HG03460 (cell line): Measurements from ENCODE around the gene ACTR6.
"Not testable (repeated sequence)": the region's sequence is repeated elsewhere in the genome, so short reads cannot be mapped to it uniquely, and the experiment has no call there.

Source experiments
- ATAC-seq: cut with Tn5 transposase; IDR thresholded peaks from one replicate; pipeline ENCODE4 v1.9.1; 2021; ENCODE audit not compliant: unreplicated experiment

Gene ACTR6

DNA sequence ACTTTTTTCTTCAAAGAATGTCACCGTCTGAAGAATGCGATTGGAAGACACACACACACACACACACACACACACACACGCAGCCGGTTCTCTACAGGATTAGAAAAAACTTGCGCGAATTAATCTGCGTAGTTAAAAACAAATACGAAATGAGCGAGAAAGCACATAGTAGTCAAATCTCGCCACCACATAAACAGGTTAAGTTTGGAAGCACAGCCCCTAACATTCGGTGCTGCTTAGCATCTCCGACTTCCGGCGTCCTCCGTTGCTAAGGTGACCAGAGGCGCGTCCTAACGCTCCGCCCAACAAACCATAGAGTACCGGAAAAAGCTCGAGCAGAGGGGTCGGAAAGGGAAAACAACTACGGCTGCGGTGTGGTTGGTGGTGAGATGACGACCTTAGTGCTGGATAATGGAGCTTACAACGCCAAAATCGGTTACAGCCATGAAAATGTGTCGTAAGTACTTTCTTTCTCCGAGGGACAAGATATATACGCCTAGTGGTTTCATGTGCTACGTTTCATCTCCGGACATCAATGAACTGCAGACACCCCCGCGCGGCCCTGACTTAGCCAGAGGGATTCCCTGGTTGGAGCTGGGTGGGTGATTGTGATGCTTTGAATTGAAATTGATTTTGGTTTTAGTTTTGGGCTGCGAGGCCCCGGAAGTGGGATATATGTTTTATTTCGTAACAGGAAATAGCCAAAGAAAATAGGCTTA, at the start of gene ACTR6:
TSS of gene ACTR6 (plus strand) at position 353 of the 719 bp plus-strand sequence. CDS start at position 390, 37 bp downstream.
- ATAC-seq: peak; percentile 86

GRCh38 chr12:100151769-100152168, 48.8 kb upstream of the ACTR6 start:
- no peak for ATAC-seq

- no peak for ATAC-seq
These were observed 47.5 kb upstream of the ACTR6 start for GRCh38 chr12:100153131-100153530.

DNA sequence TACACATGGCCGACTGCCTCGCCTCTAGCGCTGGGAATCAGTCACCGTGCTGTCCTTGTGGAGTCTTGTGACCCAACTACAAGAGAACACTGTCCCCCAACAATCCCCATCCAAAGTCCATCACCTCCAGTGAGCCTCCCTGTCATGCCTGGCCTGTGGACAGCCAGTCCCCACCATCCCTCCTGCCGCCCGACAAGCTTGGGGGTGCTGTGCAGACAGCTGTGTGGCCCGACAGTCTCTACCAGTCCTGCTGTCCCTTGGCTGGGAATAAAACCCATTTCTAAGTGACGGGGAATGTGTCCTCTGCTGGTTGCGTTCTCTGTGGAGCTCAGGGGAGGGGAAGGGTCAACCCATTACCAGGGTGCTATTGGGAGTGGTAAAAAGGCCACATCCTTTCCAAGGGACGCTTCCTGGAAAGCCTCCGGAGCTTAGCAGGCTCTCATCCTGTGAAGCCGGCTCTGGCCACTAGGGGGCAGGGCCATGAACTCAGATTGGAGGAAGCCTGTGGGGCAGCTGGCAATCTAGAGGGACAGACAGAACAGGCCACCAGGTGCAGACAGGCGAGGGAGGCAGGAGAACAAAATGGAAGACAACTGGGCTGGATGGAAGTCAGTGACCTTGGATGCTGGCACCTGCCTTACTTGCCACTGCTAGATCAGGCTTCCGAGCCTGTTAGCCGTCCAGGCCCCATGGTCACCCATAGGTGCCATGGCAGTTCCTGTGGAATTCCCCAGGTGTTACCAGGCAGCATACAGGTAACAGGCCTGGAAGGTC, 46.0 kb upstream of the ACTR6 start:
- ATAC-seq: peak; percentile 75

DNA sequence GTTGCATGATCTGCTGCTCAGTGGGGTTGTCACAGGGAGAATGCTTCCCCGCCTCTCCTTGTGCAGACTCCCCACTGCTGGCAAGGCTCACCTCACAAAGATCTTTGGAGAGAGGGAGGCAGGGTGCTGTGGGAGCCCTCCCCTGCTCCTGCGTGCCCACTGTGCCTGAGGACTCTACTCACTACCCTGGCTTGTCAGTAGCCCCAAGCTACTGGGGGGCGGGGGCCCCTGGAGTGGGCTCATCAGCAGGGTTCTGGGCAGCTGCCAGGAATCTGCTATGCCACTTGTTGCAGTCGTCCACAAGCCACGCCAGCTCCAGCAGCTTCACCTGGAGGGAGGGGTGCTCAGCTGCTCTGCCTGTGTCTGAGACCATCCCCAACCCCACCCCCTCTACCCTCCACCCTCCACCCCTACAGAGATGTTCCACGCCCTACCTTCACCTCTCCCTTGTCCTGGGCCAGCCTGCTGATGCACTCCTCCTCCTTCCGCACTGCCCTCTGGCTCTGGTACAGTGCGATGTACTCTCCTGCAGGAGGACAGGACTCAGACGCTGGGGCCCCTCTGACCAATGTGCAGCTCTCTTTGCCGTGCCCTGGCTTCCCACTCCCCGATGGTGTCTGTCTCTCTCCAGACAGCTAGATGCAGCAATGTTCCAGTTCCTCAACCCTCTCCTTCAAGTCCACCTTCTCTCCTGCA, 43.7 kb upstream of the ACTR6 start:
- no peak for ATAC-seq

- ATAC-seq: no peak
These were observed 43.2 kb upstream of the ACTR6 start for GRCh38 chr12:100157427-100157821.

- ATAC-seq: no peak
These were observed 42.1 kb upstream of the ACTR6 start for GRCh38 chr12:100158535-100158934.

- no peak for ATAC-seq
These were observed 41.1 kb upstream of the ACTR6 start for GRCh38 chr12:100159391-100160104.

- ATAC-seq: peak; percentile 100
These were observed 37.0 kb upstream of the ACTR6 start for GRCh38 chr12:100163416-100164152.

DNA sequence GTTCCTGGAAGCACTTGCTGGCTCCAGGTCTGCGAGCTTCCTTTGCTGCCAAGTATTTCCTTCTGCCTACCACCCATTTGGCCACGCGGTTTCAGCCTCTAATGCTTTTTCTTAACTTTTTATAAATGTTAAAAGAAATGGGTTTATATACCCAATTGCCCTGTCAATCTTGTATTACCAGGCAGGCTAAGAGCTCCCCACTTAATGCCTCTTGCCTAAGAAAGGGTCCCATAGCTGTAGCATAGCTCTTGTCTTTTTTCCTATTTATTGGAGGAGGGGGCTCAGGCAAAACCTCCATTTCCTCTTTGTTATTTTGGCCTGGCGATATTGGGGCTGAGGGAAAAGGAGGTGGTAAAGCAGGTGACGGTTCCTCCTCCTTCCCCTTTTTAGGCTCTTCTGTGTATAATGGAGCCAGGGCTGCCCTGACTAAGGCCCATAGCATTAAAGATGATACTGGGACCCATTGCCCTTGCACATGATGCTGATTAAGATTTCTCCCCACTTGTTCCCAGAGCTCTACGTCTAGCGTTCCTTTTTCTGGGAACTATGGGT, 36.4 kb upstream of the ACTR6 start:
- ATAC-seq: no peak

GRCh38 chr12:100165356-100165755, 35.3 kb upstream of the ACTR6 start:
- ATAC-seq: no peak

DNA sequence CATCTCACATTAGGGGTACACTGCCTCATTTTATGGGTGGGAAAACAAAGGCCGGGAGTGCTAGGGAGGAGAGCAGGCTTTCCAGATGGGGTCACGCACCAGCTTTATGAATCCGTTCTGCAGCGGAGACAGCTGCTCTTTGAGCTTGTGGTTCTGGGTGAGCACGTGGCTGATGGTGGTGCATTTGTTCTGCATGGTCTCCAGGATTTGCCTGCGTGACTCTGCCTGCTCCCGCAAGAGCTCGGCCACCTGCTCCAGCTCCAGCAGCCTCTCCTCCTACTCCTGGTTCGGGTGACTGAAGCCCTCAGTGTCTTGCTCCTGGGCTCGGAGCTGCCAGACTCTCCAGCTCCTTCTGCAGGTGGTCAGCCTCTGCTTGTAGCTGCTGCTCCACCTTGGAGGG, 34.4 kb upstream of the ACTR6 start:
- ATAC-seq: no peak

- no peak for ATAC-seq
These were observed 32.1 kb upstream of the ACTR6 start for GRCh38 chr12:100168562-100168961.

GRCh38 chr12:100169345-100169744, 31.3 kb upstream of the ACTR6 start:
- no peak for ATAC-seq

DNA sequence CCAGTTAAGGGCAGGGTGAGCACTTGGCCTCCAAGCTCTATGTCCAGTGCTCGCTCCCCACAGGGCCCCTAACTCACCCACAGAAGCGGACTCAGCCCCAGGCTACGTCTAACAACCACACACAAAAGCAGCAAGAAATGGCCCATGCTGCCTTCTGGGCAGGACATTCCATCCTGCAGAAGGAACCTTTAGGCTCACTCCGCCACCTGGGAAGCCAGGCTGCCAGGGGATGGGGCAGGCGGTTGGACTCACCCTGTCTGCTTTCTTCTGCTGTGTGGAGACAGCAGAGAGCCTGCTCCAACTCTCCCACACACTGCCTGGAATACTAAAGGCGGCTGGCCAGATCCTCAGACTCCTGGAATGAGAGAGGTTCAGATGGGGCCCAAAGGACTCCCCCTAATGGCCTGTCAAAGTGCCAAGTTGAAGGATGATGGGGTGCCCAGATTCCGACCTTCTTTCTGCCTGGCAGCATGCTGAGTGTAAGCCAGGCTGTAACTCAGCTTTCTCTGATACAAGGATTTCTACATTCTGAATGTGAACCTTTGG, 30.2 kb upstream of the ACTR6 start:
- no peak for ATAC-seq

DNA sequence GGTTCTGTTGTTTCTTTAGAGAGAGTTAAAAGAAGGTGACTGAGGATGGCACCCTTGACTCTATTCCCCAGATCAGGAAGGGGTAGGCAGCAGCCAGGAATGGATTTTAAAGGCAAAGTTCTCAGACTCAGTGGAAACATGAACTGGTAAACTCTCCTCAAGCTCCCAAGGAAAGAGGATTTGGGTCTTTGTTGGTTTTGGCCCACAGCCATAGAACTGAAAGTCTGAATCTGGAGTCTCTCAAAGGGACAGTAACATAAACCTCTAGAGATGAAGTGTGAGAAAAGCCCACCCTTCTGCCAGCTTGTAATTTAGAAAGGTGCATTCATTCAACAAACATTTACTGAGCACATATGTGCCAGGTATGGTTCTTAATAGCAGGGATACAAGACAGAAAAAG, 29.4 kb upstream of the ACTR6 start:
- ATAC-seq: no peak

GRCh38 chr12:100173111-100173510, 27.5 kb upstream of the ACTR6 start:
- no peak for ATAC-seq

DNA sequence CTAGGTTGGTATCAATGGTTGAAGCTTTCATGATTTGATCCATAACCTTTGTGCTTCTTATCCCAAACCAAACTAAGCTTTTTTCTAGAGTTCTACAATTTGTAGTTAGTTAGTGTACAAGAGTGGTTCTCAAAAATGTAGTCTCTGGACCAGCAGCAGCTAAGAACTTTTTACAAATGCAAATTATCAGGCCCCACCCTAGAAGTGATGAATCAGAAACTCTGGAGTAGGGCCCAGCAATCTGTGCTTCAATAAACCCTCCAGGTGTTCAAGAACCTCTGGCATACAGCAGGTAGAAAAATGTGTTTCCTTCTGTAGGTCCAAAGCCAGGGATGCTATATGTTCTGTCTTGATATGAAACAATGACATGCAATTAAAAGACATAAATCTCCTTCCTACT, 26.1 kb upstream of the ACTR6 start:
- no peak for ATAC-seq

DNA sequence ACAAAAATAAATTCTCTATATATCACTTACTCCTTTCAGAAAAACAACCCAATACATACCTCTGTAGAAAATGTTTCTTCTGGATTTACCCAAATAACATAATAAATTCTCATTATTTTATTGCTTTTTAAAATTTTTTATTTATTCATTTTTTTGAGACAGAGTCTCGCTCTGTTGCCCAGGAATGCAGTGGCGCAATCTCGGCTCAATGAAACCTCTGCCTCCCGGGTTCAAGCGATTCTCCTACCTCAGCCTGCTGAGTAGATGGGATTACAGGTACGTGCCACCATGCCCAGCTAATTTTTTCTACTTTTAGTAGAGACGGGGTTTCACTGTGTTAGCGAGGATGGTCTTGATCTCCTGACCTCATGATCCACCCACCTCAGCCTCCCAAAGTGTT, 24.1 kb upstream of the ACTR6 start:
- not testable (repeated sequence) for ATAC-seq

DNA sequence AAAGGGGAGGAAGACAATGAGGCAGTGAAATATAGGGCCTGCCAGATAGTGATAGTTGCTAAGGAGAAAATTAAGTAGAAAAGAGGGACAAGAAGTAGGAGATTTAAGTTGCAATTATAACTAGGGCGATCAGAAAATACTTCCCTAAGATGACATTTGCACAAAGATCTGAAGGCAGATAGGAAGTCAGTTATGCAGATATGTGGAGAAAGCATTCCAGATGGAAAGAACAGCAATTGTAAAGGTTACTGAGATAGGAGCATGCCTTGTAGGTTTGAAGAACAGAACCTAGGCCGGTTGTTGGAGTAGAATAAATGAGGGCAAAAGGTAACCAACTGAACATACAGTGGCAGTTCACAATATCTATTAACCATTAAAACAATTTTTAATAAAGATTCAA, 21.4 kb upstream of the ACTR6 start:
- no peak for ATAC-seq
